Smooth muscle cell (in vitro differentiated cells): Measurements from ENCODE around the gene SLC25A34. TPM values are rescaled to one million over a fixed set of nuclear protein-coding genes. Genes with fewer than 3 reads are reported as not detected.

ENCODE experiments used
- DNase-seq: peaks from one replicate; lab custom pipeline; 2025; ENCODE audit not compliant: unreplicated experiment; lab: John Stamatoyannopoulos, UW
- H2AFZ ChIP-seq: fragments of 200-600 bp; sonication (generic); 2 replicates; pipeline ENCODE4 v1.6.0; 2016; ENCODE audit warnings: antibody characterized with exemption, low read depth, mild to moderate bottlenecking
- H3F3A ChIP-seq: fragments of 200-600 bp; sonication (generic); 2 replicates; pipeline ENCODE4 v1.6.0; 2017; ENCODE audit warnings: antibody characterized with exemption, low read depth
- H3K27ac ChIP-seq: fragments of 200-600 bp; sonication (generic); 2 replicates; pipeline ENCODE4 v1.5.1; 2016; ENCODE audit warnings: low read depth, mild to moderate bottlenecking
- H3K27me3 ChIP-seq: fragments of 200-600 bp; sonication (generic); 2 replicates; pipeline ENCODE4 v1.6.1; 2016; ENCODE audit warnings: low read depth, mild to moderate bottlenecking
- H3K36me3 ChIP-seq: fragments of 200-600 bp; sonication (generic); 2 replicates; pipeline ENCODE4 v1.5.1; 2016; ENCODE audit warnings: low read depth
- H3K4me1 ChIP-seq: fragments of 200-600 bp; sonication (generic); 2 replicates; pipeline ENCODE4 v1.5.1; 2016; ENCODE audit warnings: low read depth
- H3K4me2 ChIP-seq: fragments of 200-600 bp; sonication (generic); 2 replicates; pipeline ENCODE4 v1.6.0; 2016; ENCODE audit warnings: mild to moderate bottlenecking
- H3K4me3 ChIP-seq: fragments of 200-600 bp; sonication (generic); 2 replicates; pipeline ENCODE4 v1.5.1; 2016; ENCODE audit warnings: mild to moderate bottlenecking
- H3K79me2 ChIP-seq: fragments of 200-600 bp; sonication (generic); 2 replicates; pipeline ENCODE4 v1.6.0; 2016; ENCODE audit warnings: low read depth, mild to moderate bottlenecking
- H3K9ac ChIP-seq: fragments of 200-600 bp; sonication (generic); 2 replicates; pipeline ENCODE4 v1.6.0; 2016; ENCODE audit warnings: low read depth
- H3K9me3 ChIP-seq: fragments of 200-600 bp; sonication (generic); replicated peaks from 2 replicates; pipeline ENCODE4 v1.5.1; 2016; ENCODE audit warnings: low read depth
- H4K20me1 ChIP-seq: fragments of 200-600 bp; sonication (generic); 2 replicates; pipeline ENCODE4 v1.6.0; 2016; ENCODE audit warnings: low read depth
- WGBS: methylation state at CpG from one replicate; pipeline ENCODE4 v1.1.7; 2016; ENCODE audit warnings: low lambda C conversion rate; 5-methylcytosine and 5-hydroxymethylcytosine counted together
- polyA plus RNA-seq: library from polyadenylated mRNA; unstranded; fragments of >200 nt; fragmentation: Nextera tagmentation; extraction: Ambion mirVana; gene quantifications from 2 replicates; pipeline ENCODE4 v1.2.1, GENCODE V29; 2016
- total RNA-seq: library from RNA; depleted of rRNA; stranded (reverse); fragments of >200 nt; gene quantifications from 2 replicates; pipeline ENCODE4 v1.2.3, GENCODE V29; 2014
- TF ChIP-seq, protein P1 (sequence below): fragments of 200-600 bp; sonication (generic); IDR thresholded peaks from 2 replicates; pipeline ENCODE4 v1.5.1; 2017; ENCODE audit warnings: borderline replicate concordance, mild to moderate bottlenecking, antibody characterized with exemption; ENCODE audit not compliant: insufficient read depth, poor library complexity, severe bottlenecking

The SLC25A34 gene
- total and polyA plus RNA-seq, 2 experiments from 2014 or later, result 0.76 to 1.6 TPM

DNA sequence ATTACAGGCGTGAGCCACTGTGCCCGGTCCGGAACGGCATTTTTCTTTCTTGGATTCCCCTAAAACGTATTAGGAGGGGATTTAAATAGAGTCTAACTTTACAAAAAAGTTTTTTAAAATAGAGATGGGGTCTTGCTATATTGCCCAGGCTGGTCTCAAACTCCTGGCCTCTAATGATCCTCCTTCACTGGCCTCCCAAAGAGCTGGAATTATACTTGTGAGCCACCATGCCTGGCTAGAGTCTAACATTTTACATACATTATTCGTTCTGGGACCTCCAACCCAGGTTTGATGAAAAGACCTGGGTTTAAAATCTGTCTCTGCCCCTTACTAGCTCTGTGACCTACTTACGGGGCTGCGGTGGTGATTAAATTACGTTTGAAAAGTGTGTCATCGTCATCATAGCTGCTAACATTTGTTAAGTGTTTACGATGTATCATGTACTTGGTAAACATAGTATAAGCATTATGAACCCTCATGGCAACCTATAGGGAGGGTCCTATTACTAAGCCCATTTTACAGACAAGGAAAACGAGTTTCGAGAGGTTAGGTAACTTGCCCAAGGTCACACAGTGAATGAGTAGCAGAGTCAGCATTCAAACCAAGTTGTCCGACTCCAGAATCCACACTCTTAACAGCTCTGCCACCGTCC lies 27.4 kb upstream of the SLC25A34 start:
- Histone ChIP-seq H3K27ac (no peak overlapping the region), H3K9me3 (no peaks in the 10 kb centered on the region)

DNA sequence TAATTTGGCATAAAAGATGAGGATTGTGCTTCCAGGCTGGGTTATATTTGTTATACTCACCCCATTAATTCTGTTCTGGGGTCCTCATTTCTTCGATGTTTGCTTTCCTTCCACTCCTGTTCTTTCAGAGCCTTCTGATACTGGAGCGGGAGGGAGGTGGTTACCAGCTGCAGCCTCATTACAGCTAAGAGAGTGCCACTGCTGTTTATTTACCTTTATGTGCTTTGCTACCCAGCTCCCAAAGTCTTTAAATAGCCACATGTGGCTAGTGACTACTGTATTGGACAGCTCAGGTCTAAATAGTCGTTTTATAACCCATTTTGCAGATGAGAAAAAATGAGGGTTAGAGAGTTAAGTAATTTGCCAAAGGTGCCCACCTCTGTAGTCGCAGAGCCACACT lies 26.8 kb upstream of the SLC25A34 start:
- H3F3A ChIP-seq, result peaks cover 4% of the 10 kb centered on the region
- no peaks in the 10 kb centered on the region for H3K9me3 ChIP-seq
- H3K9ac ChIP-seq, result no peak overlapping the region
- peaks cover 5% of the 10 kb centered on the region for H3K4me1 ChIP-seq
- H4K20me1 ChIP-seq, result peaks cover 87% of the 10 kb centered on the region
- no peak overlapping the region for H3K4me3 ChIP-seq
- no peak for DNase-seq
- TF ChIP-seq, protein P1, sequence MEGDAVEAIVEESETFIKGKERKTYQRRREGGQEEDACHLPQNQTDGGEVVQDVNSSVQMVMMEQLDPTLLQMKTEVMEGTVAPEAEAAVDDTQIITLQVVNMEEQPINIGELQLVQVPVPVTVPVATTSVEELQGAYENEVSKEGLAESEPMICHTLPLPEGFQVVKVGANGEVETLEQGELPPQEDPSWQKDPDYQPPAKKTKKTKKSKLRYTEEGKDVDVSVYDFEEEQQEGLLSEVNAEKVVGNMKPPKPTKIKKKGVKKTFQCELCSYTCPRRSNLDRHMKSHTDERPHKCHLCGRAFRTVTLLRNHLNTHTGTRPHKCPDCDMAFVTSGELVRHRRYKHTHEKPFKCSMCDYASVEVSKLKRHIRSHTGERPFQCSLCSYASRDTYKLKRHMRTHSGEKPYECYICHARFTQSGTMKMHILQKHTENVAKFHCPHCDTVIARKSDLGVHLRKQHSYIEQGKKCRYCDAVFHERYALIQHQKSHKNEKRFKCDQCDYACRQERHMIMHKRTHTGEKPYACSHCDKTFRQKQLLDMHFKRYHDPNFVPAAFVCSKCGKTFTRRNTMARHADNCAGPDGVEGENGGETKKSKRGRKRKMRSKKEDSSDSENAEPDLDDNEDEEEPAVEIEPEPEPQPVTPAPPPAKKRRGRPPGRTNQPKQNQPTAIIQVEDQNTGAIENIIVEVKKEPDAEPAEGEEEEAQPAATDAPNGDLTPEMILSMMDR, result no peak
- H3K79me2 ChIP-seq, result peaks cover 93% of the 10 kb centered on the region
- H3K27ac ChIP-seq, result no peak overlapping the region
- H3K27me3 ChIP-seq, result no peaks in the 10 kb centered on the region
- H2AFZ ChIP-seq, result no peak overlapping the region
- WGBS, result 98% methylated on average over 4 of the region's 4 CpGs
- no peak overlapping the region for H3K4me2 ChIP-seq
- H3K36me3 ChIP-seq, result no peaks in the 10 kb centered on the region

More for the DNA sequence above, 27.4 kb upstream of the SLC25A34 start:
- Histone ChIP-seq H3K4me1 (peaks cover 5% of the 10 kb centered on the region), H3K4me2 (no peak overlapping the region), H3K9ac (no peak overlapping the region), H2AFZ (no peak overlapping the region), H3K4me3 (no peak overlapping the region), H3K27me3 (no peaks in the 10 kb centered on the region), H3K36me3 (no peaks in the 10 kb centered on the region), H3K79me2 (peaks cover 92% of the 10 kb centered on the region), H3F3A (peaks cover 9% of the 10 kb centered on the region), H4K20me1 (peaks cover 81% of the 10 kb centered on the region)
- WGBS, result 95% methylated on average over 15 of the region's 15 CpGs
- DNase-seq, result no peak
- TF ChIP-seq, protein P1, result no peak

DNA sequence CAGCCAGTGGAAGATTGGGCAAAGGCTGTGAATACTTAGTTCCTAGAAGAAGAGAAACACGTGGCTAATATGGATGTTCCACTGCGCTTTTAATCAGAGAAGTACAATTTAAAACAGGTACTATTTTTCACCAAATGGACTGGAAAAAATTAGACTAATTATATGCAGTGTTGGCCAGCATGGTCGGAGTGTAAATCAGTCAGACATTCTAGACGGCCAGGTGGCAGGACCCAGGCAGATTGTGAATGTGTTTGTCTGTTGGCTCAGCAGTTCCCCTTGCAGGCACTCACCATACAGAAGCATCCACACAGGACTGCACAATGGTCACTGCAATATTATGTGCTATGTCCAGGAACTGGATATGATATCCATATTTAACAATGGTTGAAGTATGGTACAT lies 23.9 kb upstream of the SLC25A34 start:
- no peak for DNase-seq
- H4K20me1 ChIP-seq, result peaks cover 90% of the 10 kb centered on the region
- no peaks in the 10 kb centered on the region for H3K9me3 ChIP-seq
- no peak overlapping the region for H3K4me3 ChIP-seq
- H3K4me2 ChIP-seq, result no peak overlapping the region
- H3F3A ChIP-seq, result no peaks in the 10 kb centered on the region
- TF ChIP-seq, protein P1, result no peak
- H3K27me3 ChIP-seq, result no peaks in the 10 kb centered on the region
- no peaks in the 10 kb centered on the region for H3K36me3 ChIP-seq
- no peak overlapping the region for H3K27ac ChIP-seq
- no peak overlapping the region for H2AFZ ChIP-seq
- WGBS, result 92% methylated on average over 4 of the region's 4 CpGs
- H3K9ac ChIP-seq, result no peak overlapping the region
- no peaks in the 10 kb centered on the region for H3K4me1 ChIP-seq
- H3K79me2 ChIP-seq, result peaks cover 79% of the 10 kb centered on the region
